Measurements from ENCODE around the gene PPP2R2B.

Gene PPP2R2B

DNA sequence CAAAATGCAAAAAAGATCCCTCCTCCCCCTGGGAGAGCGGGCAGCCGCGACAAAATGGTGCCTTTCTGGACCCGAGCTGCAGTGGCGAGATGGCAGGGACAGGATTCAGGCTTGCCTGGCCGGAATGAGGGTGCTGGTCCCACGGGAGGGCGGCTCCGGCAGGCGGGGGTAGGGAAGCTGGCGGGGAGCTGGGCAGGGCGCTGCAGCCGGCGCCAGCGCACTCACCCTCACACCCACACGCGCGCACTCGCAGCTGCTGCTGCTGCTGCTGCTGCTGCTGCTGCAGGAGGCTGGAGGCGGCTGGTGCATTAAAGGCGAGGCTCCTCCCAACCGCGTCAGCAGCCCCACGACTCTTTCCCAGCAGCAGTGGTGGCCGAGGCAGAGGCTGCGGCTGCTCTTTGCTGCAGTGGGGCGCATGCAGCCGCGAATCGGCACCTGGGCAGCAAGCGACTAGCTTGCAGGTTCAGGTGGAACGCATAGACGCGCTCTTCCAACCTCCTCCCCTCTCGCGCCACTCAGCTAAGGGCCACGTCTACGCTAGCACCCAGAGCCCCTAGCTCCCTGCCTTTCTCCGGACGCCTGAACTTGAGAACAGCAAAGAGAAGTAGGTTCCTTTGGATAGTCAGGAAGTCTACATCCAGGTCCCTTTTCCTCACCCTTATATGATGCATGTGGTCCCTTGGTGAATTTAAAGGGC is at the start of gene PPP2R2B:
Gene PPP2R2B, minus strand, starts transcription at position 282 of the 697 bp plus-strand sequence.
- DNase-seq, result peak; percentile 34

GRCh38 chr5:146924132-146924531 is 45.6 kb upstream of the PPP2R2B start:
- DNase-seq, result no peak

DNA sequence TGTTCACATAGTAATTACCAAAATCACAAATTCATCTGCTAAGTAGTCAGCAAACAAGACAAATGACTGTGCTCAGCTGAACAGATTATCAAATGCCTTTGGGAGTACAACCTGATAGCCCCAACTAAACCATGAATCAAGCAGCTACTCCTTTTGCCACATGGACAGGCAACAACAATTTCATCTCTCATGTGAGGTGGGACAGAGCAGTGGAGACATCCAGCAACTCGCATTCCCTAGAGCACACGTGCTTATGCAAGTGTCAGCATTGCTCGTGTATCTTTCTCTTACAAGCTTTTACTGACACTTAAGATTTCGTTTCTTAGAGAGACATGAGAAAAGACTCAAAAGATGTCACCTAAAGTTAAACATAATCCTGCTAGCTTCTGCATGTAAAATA is 42.7 kb upstream of the PPP2R2B start:
- no peak for DNase-seq

DNA sequence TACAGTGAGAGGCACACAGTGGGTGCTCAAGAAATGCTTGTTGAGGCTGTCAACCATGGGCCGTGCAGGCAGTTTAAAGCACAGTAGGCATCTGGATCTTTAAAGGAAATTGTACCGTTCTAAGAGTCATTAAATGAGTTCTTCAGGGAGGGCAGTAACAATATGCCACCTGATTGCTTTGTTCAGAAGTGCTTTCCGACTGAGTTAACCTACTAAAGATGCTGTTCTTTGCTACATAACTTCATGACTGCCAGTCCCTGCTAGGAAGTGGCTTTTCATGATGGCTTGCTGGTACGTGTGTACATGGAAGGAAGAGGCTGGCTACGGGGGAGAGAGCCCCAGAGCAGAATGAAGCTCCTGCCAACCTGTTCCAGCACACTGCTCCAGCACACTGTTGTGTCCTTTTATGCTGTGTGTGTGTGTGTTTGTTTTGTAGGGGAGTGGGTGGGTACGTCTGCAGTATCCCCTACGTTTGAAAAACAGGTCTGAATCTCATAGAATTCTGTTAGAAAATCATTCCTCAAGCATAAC is 41.9 kb upstream of the PPP2R2B start:
- no peak for DNase-seq

DNA sequence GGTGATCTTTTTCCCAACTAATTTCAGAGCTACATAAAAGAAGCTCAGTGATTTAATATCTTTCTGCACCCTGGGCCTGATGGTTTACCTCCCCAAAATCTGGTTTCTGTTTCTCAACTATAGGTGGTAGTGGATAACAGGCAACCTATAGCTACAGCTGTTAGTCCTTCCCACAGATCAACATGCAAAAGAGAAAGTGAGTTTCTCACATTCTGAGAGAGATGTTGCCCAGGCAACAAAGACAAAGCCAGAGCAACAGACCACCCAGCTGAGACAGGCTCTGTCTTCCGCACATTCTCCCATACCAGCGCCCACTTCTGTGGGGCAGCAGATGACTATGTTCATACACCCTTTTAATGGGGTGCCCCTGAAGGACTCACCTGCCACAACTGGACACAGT is 40.7 kb upstream of the PPP2R2B start:
- DNase-seq, result no peak

GRCh38 chr5:146917931-146918330 is 39.4 kb upstream of the PPP2R2B start:
- no peak for DNase-seq

GRCh38 chr5:146912874-146913273 is 34.3 kb upstream of the PPP2R2B start:
- DNase-seq, result no peak

GRCh38 chr5:146910239-146910638 is 31.7 kb upstream of the PPP2R2B start:
- DNase-seq, result no peak

- no peak for DNase-seq
Measured at GRCh38 chr5:146909255-146910068, 30.9 kb upstream of the PPP2R2B start.

- no peak for DNase-seq
Measured at GRCh38 chr5:146906803-146907202, 28.2 kb upstream of the PPP2R2B start.

DNA sequence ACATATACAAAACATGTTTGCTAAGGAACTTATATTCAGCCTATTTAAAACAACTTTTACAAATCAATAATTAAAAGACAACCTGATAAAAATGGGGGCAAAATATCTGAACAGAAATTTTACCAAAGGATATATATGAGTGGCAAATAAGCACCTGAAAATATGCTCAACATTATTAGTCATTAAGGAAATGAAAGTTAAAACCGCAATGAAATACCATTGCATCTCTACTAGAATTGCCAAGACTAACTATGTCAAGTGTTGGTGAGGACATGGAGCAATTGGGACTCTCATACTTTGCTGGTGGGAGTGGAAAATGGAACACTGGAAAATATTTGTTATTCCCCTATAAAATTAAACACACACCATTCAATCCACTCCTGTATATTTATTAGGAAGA is 26.3 kb upstream of the PPP2R2B start:
- no peak for DNase-seq

GRCh38 chr5:146903789-146904188 is 25.2 kb upstream of the PPP2R2B start:
- DNase-seq, result no peak

DNA sequence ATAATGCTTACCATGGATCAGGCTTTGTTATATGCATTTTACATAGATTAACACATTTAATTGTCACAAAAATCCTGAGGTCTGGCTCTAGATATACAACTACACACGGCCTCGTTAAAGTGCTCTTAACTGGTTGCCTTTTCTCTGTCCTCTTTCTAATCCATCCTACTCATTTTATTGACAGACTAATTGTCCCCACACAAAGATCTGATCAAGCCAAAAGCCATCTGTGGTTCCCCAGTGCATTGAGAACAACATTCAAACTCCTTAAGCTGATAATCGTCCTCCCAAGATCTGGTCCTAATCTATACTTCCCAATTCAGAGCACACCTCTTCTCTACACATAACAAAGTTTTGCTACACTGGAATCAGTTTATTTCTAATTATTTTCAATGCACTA is 23.9 kb upstream of the PPP2R2B start:
- no peak for DNase-seq

DNA sequence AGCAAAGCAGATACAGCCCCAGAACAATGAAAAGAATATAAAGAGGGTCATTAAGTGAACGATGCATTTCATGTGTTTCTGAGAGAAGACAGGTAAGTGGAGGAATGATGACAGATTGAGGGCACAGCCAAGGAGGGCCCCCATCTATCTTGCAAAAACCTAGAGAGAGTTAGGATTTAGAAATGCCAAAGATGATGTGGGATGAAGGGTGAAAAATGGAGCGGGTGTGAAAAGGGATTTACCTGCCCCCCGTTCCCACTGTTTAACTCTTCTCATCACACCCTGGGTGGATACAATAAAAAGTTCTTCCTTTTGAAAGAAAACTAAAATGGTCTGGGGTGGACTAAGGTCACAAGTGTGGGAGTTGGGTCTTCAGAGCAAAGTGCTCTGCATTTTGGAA is 18.5 kb upstream of the PPP2R2B start:
- DNase-seq, result no peak

DNA sequence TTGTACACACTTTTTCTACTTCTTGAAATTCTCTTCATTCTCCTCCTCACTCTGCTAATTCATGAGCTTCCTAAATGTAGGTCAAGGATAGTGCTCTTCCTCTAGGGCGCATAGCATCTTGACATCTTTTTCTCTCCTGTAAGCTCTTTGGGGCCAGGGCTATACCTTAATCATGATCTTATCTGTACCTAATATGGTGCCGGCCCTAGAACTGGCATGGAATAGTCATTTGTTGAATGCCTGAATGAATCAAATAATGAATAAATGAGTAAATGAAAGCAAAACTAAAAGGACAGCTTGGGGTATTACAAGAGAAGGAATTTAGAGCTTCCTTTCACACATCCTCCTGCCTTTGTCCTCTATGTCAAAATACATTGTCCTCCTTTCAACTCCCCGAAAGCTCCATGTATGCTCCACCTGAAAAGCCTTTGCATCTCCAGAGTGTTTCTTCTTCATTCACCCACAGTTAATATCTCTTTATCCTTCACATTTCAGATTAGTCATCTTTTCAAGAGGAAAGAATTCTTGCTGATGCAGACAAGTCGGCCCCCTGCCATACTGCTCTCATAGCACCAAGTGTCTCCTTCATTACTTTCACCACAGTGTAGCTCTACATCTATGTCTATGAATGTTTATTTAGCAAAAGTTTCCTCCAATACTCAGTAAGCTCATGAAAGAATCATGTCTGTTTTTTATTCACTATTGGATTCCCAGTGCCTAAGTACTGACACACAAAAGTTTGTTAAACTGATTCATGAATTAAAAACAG is 16.4 kb upstream of the PPP2R2B start:
- DNase-seq, result no peak

GRCh38 chr5:146893991-146894390 is 15.4 kb upstream of the PPP2R2B start:
- no peak for DNase-seq

DNA sequence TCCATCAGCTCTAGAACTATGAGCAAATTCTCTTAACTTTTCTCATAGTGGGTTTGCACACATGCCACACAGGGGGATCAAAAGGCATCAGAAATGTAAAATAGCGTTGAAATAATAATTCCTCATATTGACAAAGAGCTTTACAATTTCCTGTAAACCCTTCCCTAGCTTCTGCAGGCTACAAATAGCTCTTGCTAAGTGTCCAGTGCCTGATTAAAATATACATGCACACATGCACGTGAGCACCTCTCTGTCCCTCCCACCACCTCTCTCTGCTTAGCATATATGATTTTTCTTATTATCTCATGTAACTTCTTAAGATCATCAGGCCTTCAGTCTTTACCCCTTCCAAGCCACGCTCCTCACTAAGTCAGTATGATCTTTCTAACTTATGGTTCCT is 13.7 kb upstream of the PPP2R2B start:
- no peak for DNase-seq

DNA sequence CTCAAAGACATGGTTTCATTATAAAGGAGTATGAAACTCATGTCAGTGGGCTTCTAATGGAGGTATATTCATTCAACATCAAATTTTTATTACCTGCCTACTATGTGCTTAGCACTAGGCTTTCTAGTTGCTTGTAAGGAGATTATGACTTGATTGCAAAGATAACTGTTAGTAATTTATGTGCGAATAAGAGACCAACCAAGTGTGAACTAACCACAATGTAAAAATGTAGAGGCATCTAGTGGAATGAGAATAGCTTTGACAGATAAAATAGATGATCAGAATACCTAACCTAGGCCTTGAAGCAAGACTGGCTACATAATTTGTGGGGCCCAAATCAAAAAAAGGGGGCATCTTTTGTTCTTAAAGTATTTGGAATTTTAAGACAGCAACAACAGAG is 13.0 kb upstream of the PPP2R2B start:
- DNase-seq, result no peak

GRCh38 chr5:146890731-146891440 is 12.3 kb upstream of the PPP2R2B start:
- DNase-seq, result no peak

- DNase-seq, result peak; percentile 26
Measured at GRCh38 chr5:146890066-146890465, 11.5 kb upstream of the PPP2R2B start.

GRCh38 chr5:146889169-146889568 is 10.6 kb upstream of the PPP2R2B start:
- DNase-seq, result no peak

DNA sequence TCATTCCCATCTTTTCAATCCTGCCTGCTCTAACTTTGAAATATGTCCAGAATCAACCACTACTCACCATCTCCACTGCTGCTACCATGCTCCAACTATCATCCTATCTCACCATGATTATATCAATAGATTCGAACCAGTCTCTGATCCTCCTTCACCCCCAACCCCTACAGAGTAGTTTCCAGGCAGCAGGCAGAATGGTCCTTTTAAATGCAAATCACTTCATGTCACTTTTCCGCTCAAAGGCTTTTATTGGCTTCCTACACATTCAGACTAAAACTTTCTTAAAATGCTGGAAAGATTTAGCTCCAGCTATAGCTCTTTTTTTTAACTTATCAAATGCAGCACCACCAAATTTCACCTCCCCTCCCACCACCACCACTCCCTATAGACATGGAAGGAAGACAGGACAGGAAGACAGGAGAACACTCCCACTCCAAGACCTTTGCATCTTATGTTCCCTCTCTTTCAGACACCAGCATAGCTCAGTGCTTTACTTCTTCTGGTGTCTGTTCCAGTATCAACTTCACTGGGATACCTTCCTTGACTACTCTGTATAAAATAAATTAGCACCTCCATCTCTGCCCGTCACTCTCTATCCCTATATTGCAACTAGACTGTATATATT is 9.9 kb upstream of the PPP2R2B start:
- no peak for DNase-seq
